Ascending aorta (tissue), 2 donors: Measurements from ENCODE around the gene MARCHF10. TPM values are rescaled to one million over a fixed set of nuclear protein-coding genes. Genes with fewer than 3 reads are reported as not detected.
A peak's percentile ranks its signal among the peaks of the same experiment; 100 is the strongest.

Source experiments
- DNase-seq, 2 donors: peaks; one replicate each; pipeline ENCODE4 v3.0.0-alpha.2; 2019; ENCODE audit warnings: low spot score in 2 of 2
- H3K27ac ChIP-seq, 2 donors: fragments of 200-600 bp; sonication (generic); one replicate each; pipeline ENCODE4 v1.5.1; 2016 to 2017; ENCODE audit warnings: mild to moderate bottlenecking in 1 of 2
- H3K27me3 ChIP-seq: fragments of 200-600 bp; sonication (generic); one replicate; pipeline ENCODE4 v1.5.1; 2017
- H3K36me3 ChIP-seq, 2 donors: fragments of 200-600 bp; sonication (generic); one replicate each; pipeline ENCODE4 v1.5.1; 2016
- H3K4me1 ChIP-seq, 2 donors: fragments of 200-600 bp; sonication (generic); one replicate each; pipeline ENCODE4 v1.5.1; 2016 to 2017; ENCODE audit warnings: mild to moderate bottlenecking in 1 of 2
- H3K4me3 ChIP-seq, 2 donors: fragments of 200-600 bp; sonication (generic); one replicate each; pipeline ENCODE4 v1.5.1; 2016 to 2017; ENCODE audit warnings: mild to moderate bottlenecking in 1 of 2
- H3K9me3 ChIP-seq, 2 donors: fragments of 200-600 bp; sonication (generic); one replicate each; pipeline ENCODE4 v1.5.1; 2016
- intact Hi-C: fragments of 100-400 bp; cut with DNase I; formaldehyde crosslinking; loops from one replicate; pipeline ENCODE4 v1.15.1; 2023
- total RNA-seq: library from RNA; depleted of rRNA; stranded (reverse); fragments of >200 nt; gene quantifications from one replicate; pipeline ENCODE4 v1.1.0, GENCODE V29; 2016
- TF ChIP-seq, protein P1 (sequence below), 3 experiments: fragments of 200-600 bp in 2 of 3; fragments of 450-650 bp in 1 of 3; sonication (generic) in 2 of 3; IDR thresholded peaks; one replicate each; pipeline ENCODE4 v1.5.1; 2016 to 2019; ENCODE audit warnings: antibody characterized with exemption in 3 of 3, mild to moderate bottlenecking in 1 of 3, moderate library complexity in 1 of 3

Gene MARCHF10
- total RNA-seq, 1 donor from 2014 or later, result not detected

DNA sequence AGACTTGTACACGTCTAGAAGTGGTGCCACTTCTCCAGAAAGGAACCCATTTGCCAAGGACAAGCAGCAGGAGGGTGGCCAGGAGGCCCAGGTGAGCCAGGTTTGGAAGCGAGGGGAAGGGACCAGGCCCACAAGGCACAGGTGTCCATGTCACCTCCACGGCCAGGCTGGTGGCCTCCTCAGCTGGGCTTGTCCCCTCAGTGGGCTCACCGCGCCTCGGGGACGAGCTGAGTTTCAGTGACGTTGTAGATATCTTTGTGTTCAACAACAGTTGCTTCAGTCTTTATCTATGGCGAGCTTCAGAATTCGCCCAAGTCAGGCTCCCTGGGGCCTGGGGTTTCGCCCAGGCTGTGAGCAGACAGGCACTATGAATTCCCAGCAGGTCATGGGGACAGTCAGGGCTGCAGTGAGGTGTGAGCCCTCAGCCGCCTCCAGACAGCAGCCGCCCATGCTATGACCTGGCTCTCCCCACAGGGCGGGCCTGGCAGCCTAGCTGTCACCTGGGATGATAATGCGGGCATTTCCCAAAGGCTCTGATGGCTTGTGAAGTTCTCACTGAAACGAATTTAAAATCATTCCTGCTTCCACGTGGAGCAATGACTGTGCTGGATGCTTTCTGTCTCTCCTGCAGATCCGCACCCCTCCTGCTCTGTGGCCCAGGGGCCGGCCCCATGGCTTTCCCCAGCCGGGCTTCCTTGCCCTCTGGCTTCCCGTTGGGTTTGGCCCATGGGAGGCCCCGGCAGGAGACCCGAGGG is 91.1 kb downstream of the MARCHF10 start:
- H3K27ac ChIP-seq, result no peak overlapping the region
- H3K27me3 ChIP-seq, result no peaks in the 10 kb centered on the region
- H3K36me3 ChIP-seq, result no peaks in the 10 kb centered on the region
- DNase-seq, result no peak
- H3K9me3 ChIP-seq, result no peaks in the 10 kb centered on the region
- intact Hi-C loops, result no loop called here
- no peaks in the 10 kb centered on the region for H3K4me1 ChIP-seq
- TF ChIP-seq, protein P1, sequence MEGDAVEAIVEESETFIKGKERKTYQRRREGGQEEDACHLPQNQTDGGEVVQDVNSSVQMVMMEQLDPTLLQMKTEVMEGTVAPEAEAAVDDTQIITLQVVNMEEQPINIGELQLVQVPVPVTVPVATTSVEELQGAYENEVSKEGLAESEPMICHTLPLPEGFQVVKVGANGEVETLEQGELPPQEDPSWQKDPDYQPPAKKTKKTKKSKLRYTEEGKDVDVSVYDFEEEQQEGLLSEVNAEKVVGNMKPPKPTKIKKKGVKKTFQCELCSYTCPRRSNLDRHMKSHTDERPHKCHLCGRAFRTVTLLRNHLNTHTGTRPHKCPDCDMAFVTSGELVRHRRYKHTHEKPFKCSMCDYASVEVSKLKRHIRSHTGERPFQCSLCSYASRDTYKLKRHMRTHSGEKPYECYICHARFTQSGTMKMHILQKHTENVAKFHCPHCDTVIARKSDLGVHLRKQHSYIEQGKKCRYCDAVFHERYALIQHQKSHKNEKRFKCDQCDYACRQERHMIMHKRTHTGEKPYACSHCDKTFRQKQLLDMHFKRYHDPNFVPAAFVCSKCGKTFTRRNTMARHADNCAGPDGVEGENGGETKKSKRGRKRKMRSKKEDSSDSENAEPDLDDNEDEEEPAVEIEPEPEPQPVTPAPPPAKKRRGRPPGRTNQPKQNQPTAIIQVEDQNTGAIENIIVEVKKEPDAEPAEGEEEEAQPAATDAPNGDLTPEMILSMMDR (IDR thresholded peaks at IDR 0.05), result no peak
- H3K4me3 ChIP-seq, result no peak overlapping the region

GRCh38 chr17:62715882-62716390 is 92.2 kb downstream of the MARCHF10 start:
- intact Hi-C loops, result no loop called here

GRCh38 chr17:62714016-62714777 is 93.9 kb downstream of the MARCHF10 start:
- intact Hi-C loops, result no loop called here
- Histone ChIP-seq H3K9me3 (no peaks in the 10 kb centered on the region), H3K27ac (no peak overlapping the region), H3K4me3 (no peak overlapping the region), H3K27me3 (no peaks in the 10 kb centered on the region), H3K4me1 (no peaks in the 10 kb centered on the region), H3K36me3 (no peaks in the 10 kb centered on the region)
- peak in 1 of 2 donors; percentile 22 for DNase-seq
- TF ChIP-seq, protein P1 (IDR thresholded peaks at IDR 0.05), result no peak

More at GRCh38 chr17:62715882-62716390, 92.2 kb downstream of the MARCHF10 start:
- TF ChIP-seq, protein P1 (IDR thresholded peaks at IDR 0.05), result no peak
- no peaks in the 10 kb centered on the region for H3K36me3 ChIP-seq
- no peaks in the 10 kb centered on the region for H3K9me3 ChIP-seq
- no peaks in the 10 kb centered on the region for H3K27me3 ChIP-seq
- no peak overlapping the region for H3K4me3 ChIP-seq
- H3K27ac ChIP-seq, result no peak overlapping the region
- no peak for DNase-seq
- no peaks in the 10 kb centered on the region for H3K4me1 ChIP-seq

GRCh38 chr17:62713086-62713881 is 94.8 kb downstream of the MARCHF10 start:
- intact Hi-C loops, result no loop called here
- no peak for DNase-seq
- Histone ChIP-seq H3K27me3 (no peaks in the 10 kb centered on the region), H3K4me1 (no peaks in the 10 kb centered on the region), H3K36me3 (no peaks in the 10 kb centered on the region), H3K27ac (no peak overlapping the region), H3K4me3 (no peak overlapping the region), H3K9me3 (no peaks in the 10 kb centered on the region)
- TF ChIP-seq, protein P1 (IDR thresholded peaks at IDR 0.05), result no peak

DNA sequence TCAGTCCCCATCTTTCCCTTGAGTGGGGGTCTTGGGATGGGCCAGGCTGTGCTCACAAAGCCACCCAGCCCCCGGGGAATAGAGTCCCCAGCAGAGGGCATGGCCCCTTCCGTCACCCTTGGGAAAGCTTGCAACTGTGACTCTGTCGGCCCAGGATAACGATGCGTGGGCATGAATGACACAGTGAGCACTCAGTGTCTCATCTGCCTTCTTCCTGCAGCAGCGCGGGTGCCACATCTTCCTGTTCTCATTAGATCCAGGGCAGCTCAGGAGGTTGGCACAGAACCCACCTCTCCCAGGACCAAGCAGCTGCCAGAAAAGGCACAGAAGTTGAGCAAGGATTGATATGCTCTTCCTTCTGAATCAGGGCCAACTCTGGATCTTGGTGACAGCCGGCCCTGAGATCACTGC is 95.9 kb downstream of the MARCHF10 start:
- TF ChIP-seq, protein P1 (IDR thresholded peaks at IDR 0.05), result no peak
- H3K4me3 ChIP-seq, result no peak overlapping the region
- H3K9me3 ChIP-seq, result no peaks in the 10 kb centered on the region
- DNase-seq, result no peak
- H3K4me1 ChIP-seq, result no peaks in the 10 kb centered on the region
- H3K27me3 ChIP-seq, result no peaks in the 10 kb centered on the region
- H3K27ac ChIP-seq, result no peak overlapping the region
- intact Hi-C loops, result no loop called here
- no peaks in the 10 kb centered on the region for H3K36me3 ChIP-seq
